Measurements from ENCODE around the gene FAM131A.

FAM131A gene

DNA sequence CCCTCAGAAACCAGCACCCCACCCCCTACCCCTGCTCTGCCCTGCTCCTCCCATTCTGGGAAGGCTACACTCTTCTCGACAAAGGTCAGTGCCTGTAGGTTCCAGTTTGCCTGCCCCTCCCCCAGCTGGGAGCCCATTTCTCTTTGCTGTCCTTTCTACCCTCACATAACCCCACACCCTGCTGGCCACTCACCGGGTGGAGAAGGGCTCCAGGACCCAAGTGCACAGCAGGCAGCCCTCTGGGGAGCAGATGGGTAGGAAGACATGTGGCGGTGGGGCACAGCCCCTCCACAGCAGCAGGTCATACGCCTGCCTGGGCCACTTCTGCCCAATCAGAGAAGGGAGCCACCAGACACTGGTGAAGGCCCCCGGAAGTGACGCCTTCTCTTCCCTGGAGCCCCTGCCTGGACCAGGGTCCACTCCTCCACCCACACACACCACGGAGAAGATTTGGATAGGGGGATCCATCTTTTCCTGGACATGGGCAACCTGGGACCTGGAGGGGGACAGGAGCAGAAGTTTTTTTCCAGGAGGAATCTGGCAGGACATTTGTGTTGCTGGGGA lies 40.6 kb downstream of the FAM131A start, which contains the start of gene THPO:
TSS of gene THPO (minus strand) at position 326 of the 564 bp plus-strand sequence. CDS start 1,948 bp downstream, outside the sequence.
- no peak for DNase-seq (ENCODE audit: low spot score)

DNA sequence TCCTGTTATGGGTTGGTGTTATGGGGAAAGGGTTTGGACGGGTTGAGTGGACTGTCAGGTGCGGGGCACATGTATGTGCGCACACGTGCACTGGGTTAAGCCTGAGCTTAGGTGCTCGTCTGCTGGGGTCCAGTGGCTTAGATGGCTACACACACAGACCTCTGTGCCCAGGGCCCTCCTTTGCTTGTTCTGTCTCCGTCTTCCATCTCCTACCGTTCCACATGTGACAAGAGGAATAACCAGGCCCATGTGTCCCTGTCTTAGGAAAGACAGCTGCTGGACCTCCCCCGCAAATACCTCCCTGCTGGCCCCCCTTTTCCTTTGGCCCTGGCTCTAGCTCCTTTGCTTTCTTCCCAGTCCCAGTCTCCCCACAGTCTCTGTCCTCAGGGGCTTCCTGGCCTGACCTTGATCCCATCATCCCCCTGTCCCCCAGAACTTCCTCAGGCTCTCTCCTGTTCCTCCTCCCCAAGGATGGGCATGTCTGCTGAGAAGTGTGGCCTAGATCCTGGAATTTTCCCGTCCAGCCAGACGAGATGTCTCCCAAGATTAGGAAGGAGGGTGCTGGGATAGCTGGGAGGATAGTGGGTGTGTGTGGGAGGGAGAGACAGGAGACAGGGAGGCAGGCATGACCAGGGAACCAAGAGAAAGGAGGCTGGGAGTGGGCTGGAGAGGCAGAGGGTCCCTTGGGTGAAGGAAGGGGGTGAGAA lies 41.4 kb downstream of the FAM131A start:
- peak; percentile 11 for DNase-seq (ENCODE audit: low spot score)

DNA sequence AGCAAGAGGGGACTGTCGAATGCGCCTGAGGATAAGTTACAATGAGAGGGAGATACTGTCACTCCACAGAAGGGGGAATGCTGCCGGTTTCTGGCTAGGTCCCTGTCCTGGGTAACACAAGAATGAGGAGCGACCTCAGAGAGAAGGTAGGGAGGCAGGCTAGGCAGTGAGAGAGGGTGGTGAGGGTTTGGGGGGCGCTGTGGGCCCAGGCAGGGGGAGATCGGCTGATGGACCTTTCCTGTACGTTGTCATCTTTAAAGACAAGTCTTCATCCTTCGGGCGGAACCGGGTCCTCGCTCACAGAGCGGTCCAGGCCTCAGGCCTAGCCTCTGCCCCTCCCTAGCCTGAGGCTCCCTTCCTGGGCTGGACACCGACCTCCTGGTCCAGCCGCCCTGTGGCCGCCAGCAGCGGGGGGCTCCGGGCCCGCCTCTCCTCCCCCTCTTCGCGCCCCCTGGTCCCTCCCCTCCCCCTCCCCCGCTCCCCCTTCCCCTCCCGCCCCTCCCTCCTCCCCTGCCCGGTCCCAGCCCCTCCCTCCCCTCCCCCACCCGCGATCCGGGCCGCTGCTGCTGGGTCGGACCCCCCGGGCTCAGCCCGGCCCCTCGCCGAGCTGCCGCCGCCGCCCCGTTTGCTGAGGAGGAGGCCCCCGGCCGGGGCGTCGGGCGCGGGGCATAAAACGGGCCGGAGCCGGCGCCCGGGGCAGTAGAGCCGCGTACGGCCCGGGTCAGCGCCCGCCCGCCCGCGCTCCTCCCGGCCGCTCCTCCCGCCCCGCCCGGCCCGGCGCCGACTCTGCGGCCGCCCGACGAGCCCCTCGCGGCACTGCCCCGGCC lies 42.2 kb downstream of the FAM131A start, which contains the start of gene CHRD:
TSS of gene CHRD (plus strand) at position 697 of the 827 bp plus-strand sequence. CDS start 265 bp downstream, outside the sequence.
- no peak for DNase-seq (ENCODE audit: low spot score)

DNA sequence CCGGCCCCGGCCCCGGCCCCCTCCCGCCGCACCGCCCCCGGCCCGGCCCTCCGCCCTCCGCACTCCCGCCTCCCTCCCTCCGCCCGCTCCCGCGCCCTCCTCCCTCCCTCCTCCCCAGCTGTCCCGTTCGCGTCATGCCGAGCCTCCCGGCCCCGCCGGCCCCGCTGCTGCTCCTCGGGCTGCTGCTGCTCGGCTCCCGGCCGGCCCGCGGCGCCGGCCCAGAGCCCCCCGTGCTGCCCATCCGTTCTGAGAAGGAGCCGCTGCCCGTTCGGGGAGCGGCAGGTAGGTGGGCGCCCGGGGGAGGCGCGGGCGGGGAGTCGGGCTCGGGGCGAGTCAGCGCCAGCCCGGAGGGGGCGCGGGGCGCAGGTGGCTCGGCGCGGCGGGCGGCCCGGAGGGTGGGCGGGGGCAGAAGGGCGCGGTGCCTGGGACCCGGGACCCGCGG lies 42.8 kb downstream of the FAM131A start:
- peak; percentile 88 for DNase-seq (ENCODE audit: low spot score)

DNA sequence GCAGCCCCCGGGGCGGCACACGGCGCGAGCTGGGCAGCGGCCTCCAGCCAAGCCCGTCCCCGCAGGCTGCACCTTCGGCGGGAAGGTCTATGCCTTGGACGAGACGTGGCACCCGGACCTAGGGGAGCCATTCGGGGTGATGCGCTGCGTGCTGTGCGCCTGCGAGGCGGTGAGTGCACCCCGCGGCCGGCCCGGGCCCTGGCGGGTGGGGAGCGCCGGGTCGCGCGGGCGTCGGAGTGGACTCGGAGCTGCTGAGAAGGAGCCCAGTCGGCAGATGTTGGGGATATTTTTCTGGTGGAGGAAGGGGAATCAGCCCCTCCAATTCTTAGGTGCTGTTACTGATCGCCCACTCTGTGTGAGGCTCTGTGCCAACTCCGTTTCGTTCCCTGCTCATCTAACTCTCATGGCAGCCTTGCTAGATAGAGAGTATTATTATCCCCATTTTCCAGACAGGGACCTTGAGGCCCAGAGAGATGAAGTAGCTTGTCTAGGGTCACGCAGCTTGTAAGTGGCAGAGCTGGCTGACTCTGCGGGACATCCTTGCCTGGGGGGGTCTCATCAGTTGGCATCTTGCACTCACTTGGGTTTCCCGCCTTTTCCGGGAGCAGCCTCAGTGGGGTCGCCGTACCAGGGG lies 43.3 kb downstream of the FAM131A start:
- peak; percentile 29 for DNase-seq (ENCODE audit: low spot score)

DNA sequence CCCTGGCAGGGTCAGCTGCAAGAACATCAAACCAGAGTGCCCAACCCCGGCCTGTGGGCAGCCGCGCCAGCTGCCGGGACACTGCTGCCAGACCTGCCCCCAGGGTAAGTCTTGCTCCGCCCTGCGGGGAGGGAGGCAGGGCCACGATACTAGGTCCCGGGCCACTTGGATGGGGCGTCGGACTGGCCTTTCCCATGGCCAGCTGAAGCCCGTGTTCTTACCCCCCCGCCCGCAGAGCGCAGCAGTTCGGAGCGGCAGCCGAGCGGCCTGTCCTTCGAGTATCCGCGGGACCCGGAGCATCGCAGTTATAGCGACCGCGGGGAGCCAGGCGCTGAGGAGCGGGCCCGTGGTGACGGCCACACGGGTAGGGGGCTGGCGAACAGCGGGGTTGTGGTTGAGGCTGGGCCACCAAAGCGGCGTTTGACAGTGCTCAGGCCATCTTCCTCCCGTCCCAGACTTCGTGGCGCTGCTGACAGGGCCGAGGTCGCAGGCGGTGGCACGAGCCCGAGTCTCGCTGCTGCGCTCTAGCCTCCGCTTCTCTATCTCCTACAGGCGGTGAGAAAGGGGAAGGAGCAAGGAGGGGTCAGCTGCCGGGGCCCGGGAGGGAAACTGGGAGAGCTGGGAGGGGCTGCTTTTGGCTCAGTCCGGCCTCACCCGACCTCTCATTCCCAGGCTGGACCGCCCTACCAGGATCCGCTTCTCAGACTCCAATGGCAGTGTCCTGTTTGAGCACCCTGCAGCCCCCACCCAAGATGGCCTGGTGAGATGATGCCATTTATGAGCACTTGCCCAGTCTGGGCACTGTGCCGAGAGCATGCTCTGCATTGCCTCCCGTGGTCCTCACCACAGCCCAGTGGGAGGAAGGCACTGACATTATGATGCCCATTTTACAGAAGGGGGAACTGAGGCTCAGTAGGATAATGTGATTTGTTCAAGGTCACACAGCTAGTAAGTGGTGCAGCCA lies 44.1 kb downstream of the FAM131A start:
- DNase-seq (ENCODE audit: low spot score) = peak; percentile 33

DNA sequence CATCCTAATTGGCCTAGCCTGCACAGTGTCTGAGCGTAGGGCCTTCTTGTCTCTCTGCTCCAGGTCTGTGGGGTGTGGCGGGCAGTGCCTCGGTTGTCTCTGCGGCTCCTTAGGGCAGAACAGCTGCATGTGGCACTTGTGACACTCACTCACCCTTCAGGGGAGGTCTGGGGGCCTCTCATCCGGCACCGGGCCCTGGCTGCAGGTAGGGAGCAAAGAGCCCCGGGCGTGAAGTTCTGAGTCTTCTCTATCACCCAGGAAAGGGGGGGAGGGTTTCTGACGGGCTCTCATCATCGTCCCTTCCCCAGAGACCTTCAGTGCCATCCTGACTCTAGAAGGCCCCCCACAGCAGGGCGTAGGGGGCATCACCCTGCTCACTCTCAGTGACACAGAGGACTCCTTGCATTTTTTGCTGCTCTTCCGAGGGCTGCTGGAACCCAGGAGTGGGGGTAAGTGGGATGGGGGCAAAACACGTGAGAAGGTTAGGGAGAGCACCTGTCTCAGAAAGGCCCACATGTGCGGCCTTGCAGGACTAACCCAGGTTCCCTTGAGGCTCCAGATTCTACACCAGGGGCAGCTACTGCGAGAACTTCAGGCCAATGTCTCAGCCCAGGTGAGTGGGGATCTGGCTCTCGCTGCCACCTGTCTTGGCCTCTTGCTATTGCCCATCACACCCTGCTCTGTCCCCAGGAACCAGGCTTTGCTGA lies 45.1 kb downstream of the FAM131A start:
- no peak for DNase-seq (ENCODE audit: low spot score)

DNA sequence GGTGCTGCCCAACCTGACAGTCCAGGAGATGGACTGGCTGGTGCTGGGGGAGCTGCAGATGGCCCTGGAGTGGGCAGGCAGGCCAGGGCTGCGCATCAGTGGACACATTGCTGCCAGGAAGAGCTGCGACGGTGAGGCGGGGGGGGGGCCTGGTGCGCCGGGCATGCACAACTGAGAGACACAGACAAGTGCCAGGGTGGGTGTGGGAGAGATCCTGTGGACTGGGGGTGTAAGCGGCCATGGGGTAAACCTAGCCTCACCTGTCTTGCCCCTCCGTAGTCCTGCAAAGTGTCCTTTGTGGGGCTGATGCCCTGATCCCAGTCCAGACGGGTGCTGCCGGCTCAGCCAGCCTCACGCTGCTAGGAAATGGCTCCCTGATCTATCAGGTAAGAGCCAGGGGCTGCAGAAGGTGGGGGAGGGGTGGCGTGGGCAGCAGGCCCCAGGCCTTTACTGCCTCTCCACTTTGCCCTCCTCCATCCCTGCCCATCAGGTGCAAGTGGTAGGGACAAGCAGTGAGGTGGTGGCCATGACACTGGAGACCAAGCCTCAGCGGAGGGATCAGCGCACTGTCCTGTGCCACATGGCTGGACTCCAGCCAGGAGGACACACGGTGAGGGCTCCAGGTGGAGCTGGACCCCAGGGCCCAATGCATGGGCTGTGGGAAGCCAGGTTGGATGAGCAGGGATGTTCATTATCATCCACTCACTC lies 45.8 kb downstream of the FAM131A start:
- DNase-seq (ENCODE audit: low spot score) = no peak

DNA sequence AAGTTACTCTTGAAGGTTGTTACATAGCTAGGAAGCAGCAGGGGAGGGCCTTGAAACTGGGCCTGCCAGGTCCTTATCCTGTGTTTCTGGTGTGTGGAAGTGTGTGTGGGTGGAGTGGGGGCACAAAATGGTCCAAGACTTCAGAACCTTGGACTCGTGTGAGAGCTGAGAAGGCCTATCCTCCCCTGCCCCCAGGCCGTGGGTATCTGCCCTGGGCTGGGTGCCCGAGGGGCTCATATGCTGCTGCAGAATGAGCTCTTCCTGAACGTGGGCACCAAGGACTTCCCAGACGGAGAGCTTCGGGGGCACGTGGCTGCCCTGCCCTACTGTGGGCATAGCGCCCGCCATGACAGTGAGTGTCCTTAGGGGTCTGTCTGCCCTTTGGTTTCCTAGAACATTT lies 46.9 kb downstream of the FAM131A start:
- no peak for DNase-seq (ENCODE audit: low spot score)

DNA sequence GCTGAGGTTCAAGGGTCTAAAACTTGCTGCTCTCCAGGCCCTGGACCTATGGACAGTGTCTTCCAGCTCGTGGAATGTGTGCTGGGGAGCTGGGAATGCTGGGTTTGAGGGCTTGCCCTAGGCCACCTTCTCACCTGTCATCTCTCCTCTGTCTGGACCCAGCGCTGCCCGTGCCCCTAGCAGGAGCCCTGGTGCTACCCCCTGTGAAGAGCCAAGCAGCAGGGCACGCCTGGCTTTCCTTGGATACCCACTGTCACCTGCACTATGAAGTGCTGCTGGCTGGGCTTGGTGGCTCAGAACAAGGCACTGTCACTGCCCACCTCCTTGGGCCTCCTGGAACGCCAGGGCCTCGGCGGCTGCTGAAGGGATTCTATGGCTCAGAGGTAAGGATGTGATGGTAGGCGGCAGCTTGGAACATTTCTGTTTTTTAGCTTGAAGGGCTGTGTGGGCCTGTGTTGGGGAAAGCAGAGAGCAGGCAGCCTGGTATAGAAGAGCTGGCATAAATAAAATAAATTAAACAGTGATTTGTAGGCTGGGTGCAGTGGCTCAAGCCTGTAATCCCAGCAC lies 47.5 kb downstream of the FAM131A start:
- no peak for DNase-seq (ENCODE audit: low spot score)

DNA sequence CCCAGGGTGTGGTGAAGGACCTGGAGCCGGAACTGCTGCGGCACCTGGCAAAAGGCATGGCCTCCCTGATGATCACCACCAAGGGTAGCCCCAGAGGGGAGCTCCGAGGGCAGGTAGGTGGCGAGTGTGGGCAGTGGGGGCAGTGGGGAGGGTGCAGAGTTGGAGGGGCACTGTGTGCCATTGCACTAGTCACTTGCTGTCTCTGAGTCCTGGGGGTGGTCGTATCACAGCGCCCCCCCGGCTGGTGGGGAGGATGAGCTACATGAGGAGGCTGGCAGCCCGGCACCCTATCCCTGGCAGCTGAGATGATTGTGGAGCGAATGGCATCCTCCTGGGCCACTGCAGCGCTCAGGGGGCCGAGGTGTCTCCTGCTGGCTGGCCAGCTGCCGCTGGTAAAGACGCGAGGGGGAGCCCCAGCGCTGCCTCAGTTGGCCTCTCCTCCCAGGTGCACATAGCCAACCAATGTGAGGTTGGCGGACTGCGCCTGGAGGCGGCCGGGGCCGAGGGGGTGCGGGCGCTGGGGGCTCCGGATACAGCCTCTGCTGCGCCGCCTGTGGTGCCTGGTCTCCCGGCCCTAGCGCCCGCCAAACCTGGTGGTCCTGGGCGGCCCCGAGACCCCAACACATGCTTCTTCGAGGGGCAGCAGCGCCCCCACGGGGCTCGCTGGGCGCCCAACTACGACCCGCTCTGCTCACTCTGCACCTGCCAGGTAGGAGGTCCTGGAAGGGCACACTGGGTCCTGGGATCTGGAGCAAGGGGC lies 48.8 kb downstream of the FAM131A start:
- no peak for DNase-seq (ENCODE audit: low spot score)

DNA sequence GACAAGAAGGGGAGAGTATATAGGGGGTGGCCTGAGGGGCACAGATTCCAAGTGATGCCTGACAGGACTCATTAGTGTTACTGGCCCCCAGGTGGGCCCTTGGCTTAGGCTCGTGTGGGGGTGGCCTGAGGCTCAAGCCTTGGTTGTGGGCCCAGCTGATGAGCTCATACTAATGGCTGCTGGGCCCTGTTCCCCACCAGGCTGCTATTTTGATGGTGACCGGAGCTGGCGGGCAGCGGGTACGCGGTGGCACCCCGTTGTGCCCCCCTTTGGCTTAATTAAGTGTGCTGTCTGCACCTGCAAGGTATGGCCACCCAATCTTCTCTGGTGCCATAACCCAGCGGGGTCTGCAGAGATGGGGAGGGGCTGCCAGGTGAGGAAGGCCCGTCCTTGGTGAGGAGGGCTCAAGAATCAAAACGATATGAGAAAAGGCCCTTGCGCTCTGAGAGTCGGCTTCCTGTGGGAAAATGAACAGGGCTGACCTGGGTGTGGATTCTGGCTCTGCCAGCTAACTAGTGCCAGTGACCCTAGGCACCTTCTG lies 49.8 kb downstream of the FAM131A start:
- no peak for DNase-seq (ENCODE audit: low spot score)

DNA sequence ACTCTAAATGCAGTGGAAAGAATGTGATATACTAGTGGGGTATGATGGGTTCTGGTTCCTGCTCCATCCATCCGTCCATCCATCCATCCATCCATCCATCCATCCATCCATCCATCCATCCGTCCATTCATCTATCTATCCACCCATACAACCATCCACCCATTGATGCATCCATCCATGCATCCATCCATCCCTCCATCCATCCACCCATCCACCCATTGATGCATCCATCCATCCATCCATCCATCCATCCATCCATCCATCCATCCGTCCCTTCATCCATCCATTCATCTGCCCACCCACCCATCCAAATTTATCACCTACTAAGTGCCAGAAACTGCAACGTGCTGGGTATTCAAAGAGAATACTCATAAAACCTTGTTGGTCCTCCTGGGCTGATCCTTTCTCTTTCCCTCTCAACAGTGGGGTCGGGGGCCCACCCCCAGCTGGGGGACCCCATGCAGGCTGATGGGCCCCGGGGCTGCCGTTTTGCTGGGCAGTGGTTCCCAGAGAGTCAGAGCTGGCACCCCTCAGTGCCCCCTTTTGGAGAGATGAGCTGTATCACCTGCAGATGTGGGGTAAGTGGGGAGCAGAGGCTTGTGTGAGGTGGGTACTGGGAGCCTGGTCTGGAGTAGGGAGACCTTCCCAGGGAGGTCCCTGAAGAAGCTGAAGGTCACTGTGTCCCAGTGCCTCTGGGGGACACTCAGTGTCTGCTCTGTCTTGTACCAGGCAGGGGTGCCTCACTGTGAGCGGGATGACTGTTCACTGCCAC lies 51.0 kb downstream of the FAM131A start:
- no peak for DNase-seq (ENCODE audit: low spot score)

DNA sequence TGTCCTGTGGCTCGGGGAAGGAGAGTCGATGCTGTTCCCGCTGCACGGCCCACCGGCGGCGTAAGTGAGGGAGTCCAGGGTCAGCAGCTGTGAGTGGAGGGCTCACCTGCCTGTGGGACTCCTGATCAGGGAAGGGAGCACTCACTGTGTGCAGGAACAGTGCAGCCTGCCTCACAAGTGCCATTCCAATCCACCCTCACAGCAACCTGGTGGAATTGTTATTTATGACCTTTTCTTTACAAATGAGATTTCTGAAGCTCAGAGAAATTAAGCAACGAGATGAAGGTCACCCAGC lies 51.5 kb downstream of the FAM131A start:
- DNase-seq (ENCODE audit: low spot score) = no peak

DNA sequence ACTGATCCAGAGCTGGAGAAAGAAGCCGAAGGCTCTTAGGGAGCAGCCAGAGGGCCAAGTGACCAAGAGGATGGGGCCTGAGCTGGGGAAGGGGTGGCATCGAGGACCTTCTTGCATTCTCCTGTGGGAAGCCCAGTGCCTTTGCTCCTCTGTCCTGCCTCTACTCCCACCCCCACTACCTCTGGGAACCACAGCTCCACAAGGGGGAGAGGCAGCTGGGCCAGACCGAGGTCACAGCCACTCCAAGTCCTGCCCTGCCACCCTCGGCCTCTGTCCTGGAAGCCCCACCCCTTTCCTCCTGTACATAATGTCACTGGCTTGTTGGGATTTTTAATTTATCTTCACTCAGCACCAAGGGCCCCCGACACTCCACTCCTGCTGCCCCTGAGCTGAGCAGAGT lies 52.0 kb downstream of the FAM131A start:
- DNase-seq (ENCODE audit: low spot score) = no peak

DNA sequence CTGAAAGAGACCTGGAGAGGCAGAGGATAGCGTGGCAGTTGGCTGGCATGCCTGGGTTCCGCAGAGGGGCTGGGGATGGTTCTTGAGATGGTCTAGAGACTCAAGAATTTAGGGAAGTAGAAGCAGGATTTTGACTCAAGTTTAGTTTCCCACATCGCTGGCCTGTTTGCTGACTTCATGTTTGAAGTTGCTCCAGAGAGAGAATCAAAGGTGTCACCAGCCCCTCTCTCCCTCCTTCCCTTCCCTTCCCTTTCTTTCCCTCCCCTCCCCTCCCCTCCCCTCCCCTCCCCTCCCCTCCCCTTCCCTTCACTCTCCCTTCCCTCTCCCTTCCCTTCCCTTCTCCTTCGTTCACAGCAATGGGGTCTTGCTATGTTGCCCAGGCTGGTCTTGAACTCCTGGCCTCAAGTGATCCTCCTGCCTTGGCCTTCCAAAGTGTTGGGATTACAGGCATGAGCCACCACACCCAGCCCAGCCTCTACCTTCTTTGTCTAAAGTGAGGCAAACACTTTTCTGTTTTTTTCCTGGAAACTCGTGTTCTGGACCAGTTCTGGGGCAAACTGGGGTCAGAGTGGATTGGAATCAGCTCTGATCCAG lies 52.6 kb downstream of the FAM131A start:
- DNase-seq (ENCODE audit: low spot score) = no peak

DNA sequence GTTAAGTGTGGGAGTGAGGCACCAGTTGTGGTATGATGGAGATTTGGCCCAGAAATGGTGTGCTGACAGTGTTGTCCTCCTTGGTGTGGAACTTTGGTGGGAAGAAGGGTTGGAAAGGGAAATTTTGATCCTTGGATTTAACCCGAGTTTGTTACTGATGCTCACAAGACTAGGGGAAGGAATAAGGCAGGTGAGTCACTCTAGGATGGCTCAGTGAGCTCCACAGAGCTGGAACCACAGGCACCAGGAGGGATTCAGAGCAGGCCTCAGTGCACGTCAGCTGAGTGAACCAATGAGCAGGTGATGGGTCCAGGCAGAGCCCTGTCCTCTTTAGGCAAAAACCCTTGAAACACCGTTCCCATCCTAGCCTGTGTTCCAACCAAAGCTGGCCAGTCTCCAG lies 53.9 kb downstream of the FAM131A start:
- no peak for DNase-seq (ENCODE audit: low spot score)

DNA sequence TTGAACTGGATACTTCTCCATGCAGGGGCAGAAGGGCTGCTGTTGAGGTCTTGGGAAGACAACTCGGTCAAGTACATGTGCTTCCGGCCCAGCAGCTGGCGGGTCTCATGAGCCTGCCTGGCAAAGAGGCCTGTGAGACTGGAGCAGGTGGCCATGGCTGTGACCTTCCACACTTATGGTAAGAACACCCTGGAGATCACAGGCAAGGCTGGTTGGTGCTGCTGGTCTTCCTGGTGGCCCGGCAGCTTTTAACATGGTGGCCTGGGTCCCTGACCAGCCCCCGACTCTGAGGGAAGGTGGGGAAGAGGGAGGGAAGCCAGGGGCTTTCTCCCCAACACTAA lies 57.9 kb downstream of the FAM131A start:
- DNase-seq (ENCODE audit: low spot score) = no peak
